DMS153 treated with DMSO at 0.1 percent for 48 hours (cell line): ENCODE measurements around the gene PRSS48.
"Not testable (repeated sequence)": the region's sequence is repeated elsewhere in the genome, so short reads cannot be mapped to it uniquely, and the experiment has no call there.

Experiments used
- DNase-seq: peaks from one replicate; lab custom pipeline; 2025; ENCODE audit not compliant: unreplicated experiment; lab: John Stamatoyannopoulos, UW

Gene PRSS48

GRCh38 chr4:151260526-151260925 lies 16.4 kb upstream of the PRSS48 start:
- DNase-seq, result no peak

- no peak for DNase-seq
Observed at GRCh38 chr4:151263455-151263854, 13.5 kb upstream of the PRSS48 start.

GRCh38 chr4:151266497-151266896 lies 10.5 kb upstream of the PRSS48 start:
- DNase-seq, result no peak

- no peak for DNase-seq
Observed at GRCh38 chr4:151267104-151267503, 9.9 kb upstream of the PRSS48 start.

- no peak for DNase-seq
Observed at GRCh38 chr4:151267822-151268535, 9.0 kb upstream of the PRSS48 start.

GRCh38 chr4:151268905-151269304 lies 8.1 kb upstream of the PRSS48 start:
- DNase-seq, result not testable (repeated sequence)

- no peak for DNase-seq
Observed at GRCh38 chr4:151284534-151285245, 7.7 kb downstream of the PRSS48 start.

GRCh38 chr4:151287409-151287808 lies 10.4 kb downstream of the PRSS48 start:
- DNase-seq, result no peak

GRCh38 chr4:151291485-151291884 lies 14.5 kb downstream of the PRSS48 start:
- no peak for DNase-seq

- DNase-seq, result no peak
Observed at GRCh38 chr4:151292038-151292437, 15.1 kb downstream of the PRSS48 start.

- no peak for DNase-seq
Observed at GRCh38 chr4:151294833-151295496, 18.0 kb downstream of the PRSS48 start.

GRCh38 chr4:151296227-151296626 lies 19.3 kb downstream of the PRSS48 start:
- DNase-seq, result no peak

- DNase-seq, result no peak
Observed at GRCh38 chr4:151297170-151297569, 20.2 kb downstream of the PRSS48 start.

GRCh38 chr4:151302432-151302831 lies 25.5 kb downstream of the PRSS48 start:
- DNase-seq, result no peak

- DNase-seq, result no peak
Observed at GRCh38 chr4:151304226-151304625, 27.3 kb downstream of the PRSS48 start.

- no peak for DNase-seq
Observed at GRCh38 chr4:151304755-151305154, 27.8 kb downstream of the PRSS48 start.

GRCh38 chr4:151310124-151310728 lies 33.3 kb downstream of the PRSS48 start:
- no peak for DNase-seq

GRCh38 chr4:151313306-151314009 lies 36.5 kb downstream of the PRSS48 start:
- no peak for DNase-seq

GRCh38 chr4:151314010-151314355 lies 37.0 kb downstream of the PRSS48 start:
- DNase-seq, result no peak

- no peak for DNase-seq
Observed at GRCh38 chr4:151314479-151314878, 37.5 kb downstream of the PRSS48 start.

GRCh38 chr4:151315212-151315886 lies 38.4 kb downstream of the PRSS48 start:
- no peak for DNase-seq
